Endothelial cell of umbilical vein (primary cell): ENCODE measurements around the gene NCOA5. TPM values are rescaled to one million over a fixed set of nuclear protein-coding genes. Genes with fewer than 3 reads are reported as not detected.

Experiments
- BruUV-seq: library from RNA; stranded (reverse); fragments of 400-500 nt; replicated peaks from 2 replicates; lab custom pipeline; 2021; lab: Mats Ljungman, UMichigan
- CTCF ChIA-PET: fragments of 300-600, 350-600 bp; sonication (Branson Sonifier 250); formaldehyde crosslinking; loops from one replicate; lab custom pipeline; 2021; ENCODE audit warnings: antibody characterized with exemption, inconsistent platforms; lab: Charles Lee
- POLR2A ChIA-PET: fragments of 300-600, 350-600 bp; sonication (Branson Sonifier 250); formaldehyde crosslinking; loops from one replicate; lab custom pipeline; 2021; ENCODE audit warnings: antibody characterized with exemption, inconsistent platforms; lab: Charles Lee
- DNase-seq: peaks from one replicate; pipeline ENCODE4 v3.0.0-alpha.2; 2011; ENCODE audit warnings: low read depth, low spot score
- FAIRE-seq: peaks from 2 replicates; lab custom pipeline; 2011; peaks lifted over from hg19 to GRCh38; lab: Jason Lieb, UNC
- H2AFZ ChIP-seq: 2 replicates; pipeline ENCODE4 v1.6.0; 2012; ENCODE audit warnings: low read depth, low read length, control low read depth, inconsistent platforms
- H3K27ac ChIP-seq: 2 replicates; pipeline ENCODE4 v1.5.1; 2011; ENCODE audit warnings: low read depth, mild to moderate bottlenecking, control low read depth, low read length, moderate library complexity; ENCODE audit not compliant: insufficient read depth
- H3K27me3 ChIP-seq, 2 experiments: 2 replicates each; pipeline versions ENCODE4 v1.6.0 to v1.6.1; 2011; ENCODE audit warnings: low read length in 2 of 2, mixed read lengths in 1 of 2; ENCODE audit not compliant: control insufficient read depth in 2 of 2, insufficient read depth in 2 of 2
- H3K36me3 ChIP-seq, 2 experiments: 2 replicates in 1 of 2; 3 replicates in 1 of 2; pipeline ENCODE4 v1.5.1; 2011; ENCODE audit warnings: low read length in 2 of 2, mild to moderate bottlenecking in 1 of 2, moderate library complexity in 1 of 2; ENCODE audit not compliant: control insufficient read depth in 2 of 2, insufficient read depth in 2 of 2; ENCODE audit errors: extremely low read depth in 1 of 2
- H3K4me1 ChIP-seq: 3 replicates; pipeline ENCODE4 v1.5.1; 2011; ENCODE audit warnings: mild to moderate bottlenecking, low read length; ENCODE audit not compliant: control insufficient read depth, insufficient read depth; ENCODE audit errors: extremely low read depth
- H3K4me2 ChIP-seq: 2 replicates; pipeline ENCODE4 v1.6.1; 2011; ENCODE audit warnings: low read length, control low read depth, mixed read lengths; ENCODE audit not compliant: insufficient read depth
- H3K4me3 ChIP-seq, 3 experiments: fragments of 200-600 bp in 1 of 3; sonication (generic), shearing (Covaris generic) in 1 of 3; replicated peaks in 1 of 3; 2 replicates each; pipeline ENCODE4 v1.5.1; 2011 to 2016; ENCODE audit warnings: control low read depth in 3 of 3, low read length in 3 of 3, mild to moderate bottlenecking in 2 of 3, inconsistent platforms in 1 of 3, low read depth in 1 of 3, moderate library complexity in 1 of 3; ENCODE audit not compliant: insufficient read depth in 1 of 3
- H3K79me2 ChIP-seq: 2 replicates; pipeline ENCODE4 v1.6.0; 2012; ENCODE audit warnings: low read length, inconsistent platforms; ENCODE audit not compliant: control insufficient read depth, insufficient read depth
- H3K9ac ChIP-seq: replicated peaks from 2 replicates; pipeline ENCODE3; 2011; ENCODE audit warnings: low read length, control low read depth; ENCODE audit not compliant: insufficient read depth; ENCODE audit errors: extremely low read depth
- H3K9me1 ChIP-seq: replicated peaks from 3 replicates; pipeline ENCODE4 v1.6.0; 2011; ENCODE audit warnings: mild to moderate bottlenecking, low read length; ENCODE audit not compliant: control insufficient read depth, insufficient read depth; ENCODE audit errors: extremely low read depth
- H3K9me3 ChIP-seq: replicated peaks from 2 replicates; pipeline ENCODE4 v1.5.1; 2012; ENCODE audit warnings: low read length, inconsistent platforms; ENCODE audit not compliant: control insufficient read depth, insufficient read depth
- H4K20me1 ChIP-seq: replicated peaks from 2 replicates; pipeline ENCODE3; 2011; ENCODE audit warnings: mild to moderate bottlenecking, low read length; ENCODE audit not compliant: control insufficient read depth, insufficient read depth; ENCODE audit errors: extremely low read depth
- CTCF ChIP-seq, 2 donors: IDR thresholded peaks; 1 replicate in 1 of 2; 2 replicates in 1 of 2; pipeline ENCODE4 v1.5.1; 2011; ENCODE audit warnings: low read length in 2 of 2, mild to moderate bottlenecking in 2 of 2, moderate library complexity in 2 of 2, control low read depth in 1 of 2, inconsistent platforms in 1 of 2, low read depth in 1 of 2; ENCODE audit not compliant: insufficient read depth in 1 of 2; ENCODE audit errors: extremely low read depth in 1 of 2
- EZH2 ChIP-seq: IDR thresholded peaks from 2 replicates; pipeline ENCODE4 v1.6.1; 2012; ENCODE audit warnings: borderline replicate concordance, low read depth, mild to moderate bottlenecking, moderate library complexity, low read length, inconsistent platforms; ENCODE audit not compliant: severe bottlenecking
- FOS ChIP-seq: IDR thresholded peaks from 2 replicates; pipeline ENCODE4 v1.6.1; 2011; ENCODE audit warnings: mild to moderate bottlenecking, low read length, moderate library complexity, borderline replicate concordance; ENCODE audit not compliant: insufficient read depth
- GATA2 ChIP-seq: IDR thresholded peaks from 2 replicates; pipeline ENCODE4 v1.7.0; 2011; ENCODE audit warnings: low read depth, mild to moderate bottlenecking, moderate library complexity, mixed read lengths, low read length; ENCODE audit not compliant: insufficient read length, insufficient read depth
- JUN ChIP-seq: IDR thresholded peaks from 2 replicates; pipeline ENCODE4 v1.6.1; 2011; ENCODE audit warnings: borderline replicate concordance, low read depth; ENCODE audit not compliant: insufficient read length, insufficient read depth
- MAX ChIP-seq: IDR thresholded peaks from 2 replicates; pipeline ENCODE4 v1.6.1; 2011; ENCODE audit not compliant: insufficient read depth, insufficient read length
- MYC ChIP-seq: IDR thresholded peaks from one replicate; pipeline ENCODE4 v1.6.1; 2011; ENCODE audit warnings: mild to moderate bottlenecking, low read depth, low read length
- POLR2A ChIP-seq: IDR thresholded peaks from 2 replicates; pipeline ENCODE4 v1.6.1; 2012; ENCODE audit warnings: low read depth, mild to moderate bottlenecking, control low read depth, low read length
- POLR2AphosphoS5 ChIP-seq: IDR thresholded peaks from 2 replicates; pipeline ENCODE4 v1.6.1; 2012; ENCODE audit warnings: low read depth, mild to moderate bottlenecking, control low read depth, low read length, moderate library complexity; ENCODE audit not compliant: insufficient read depth
- dilution Hi-C: fragments of 300-500 bp; cut with MboI; formaldehyde crosslinking; loops from one replicate; pipeline ENCODE4 v1.15.0; 2019; ENCODE audit warnings: low sequenced_read_pairs; ENCODE audit not compliant: extremely low pct_ligation_motif_present
- intact Hi-C: fragments of 100-400 bp; cut with micrococcal nuclease; formaldehyde crosslinking; loops from one replicate; pipeline ENCODE4 v1.10.0; 2022
- polyA plus RNA-seq, 4 experiments: library from polyadenylated mRNA; depleted of rRNA in 3 of 4; stranded (reverse) in 3 of 4; unstranded in 1 of 4; fragments of >200 nt; gene quantifications; 2 replicates each; pipeline versions ENCODE4 v1.2.1 to v1.2.3, GENCODE V29; 2011 to 2012; ENCODE audit warnings: missing spikeins in 1 of 4
- total RNA-seq: library from RNA; stranded (reverse); gene quantifications from 2 replicates; pipeline ENCODE4 v1.2.3, GENCODE V29; 2021

The NCOA5 gene
- total and polyA plus RNA-seq, 2 donors (not counting 3 experiments of a cell fraction or from before 2014, with no cell fraction given): 32.0 to 39.5 TPM

GRCh38 chr20:46129955-46130481 lies 40.3 kb upstream of the NCOA5 start:
- Histone ChIP-seq H3K4me1 (peaks cover 3% of the 10 kb centered on the region), H4K20me1 (no peaks in the 10 kb centered on the region), H3K27me3 (peaks cover 7 to 9% of the 10 kb centered on the region in 2 experiments), H3K27ac (no peak overlapping the region), H3K9me3 (no peaks in the 10 kb centered on the region), H3K4me2 (no peak overlapping the region), H3K36me3 (peaks cover 0 to 3% of the 10 kb centered on the region in 2 experiments), H3K9ac (no peak overlapping the region), H3K79me2 (no peaks in the 10 kb centered on the region), H3K4me3 (no peak overlapping the region), H2AFZ (no peak overlapping the region), H3K9me1 (no peaks in the 10 kb centered on the region)
- ChIA-PET POLR2A (no interaction called here), CTCF (interaction anchor here (0.8 to 6.2 kb wide), 10 partner anchors 10 to 308 kb away, joined by 3 to 77 read pairs (median 4); partner anchors contain the start of gene ELMO2)
- no TSS peak for BruUV-seq
- TF ChIP-seq GATA2 (no peak), EZH2 (no peak), CTCF (IDR thresholded peaks at IDR 0.05; ENCODE audit: extremely low read depth in 1 of 2, insufficient read depth in 1 of 2, low read depth in 1 of 2, low read length in 2 of 2) (no peak), POLR2AphosphoS5 (no peak), POLR2A (no peak), MAX (no peak), FOS (no peak), JUN (no peak), MYC (no peak)
- DNase-seq (no peak), FAIRE-seq (no peak)
- intact Hi-C loops: loop anchor here (5.0 kb wide), 1 partner anchor 232 kb away; no protein-coding TSS in a partner anchor
- dilution Hi-C loops: no loop called here
